ENCODE measurements around the gene TBL1X. TPM values are rescaled to one million over a fixed set of nuclear protein-coding genes. Genes with fewer than 3 reads are reported as not detected.

TBL1X gene
- polyA plus RNA-seq, 3 donors = 12.5 to 19.5 (median 13.8) TPM

GRCh38 chrX:9647431-9647830 is 182.6 kb downstream of the TBL1X start:
- H3K79me2 ChIP-seq (ENCODE audit: insufficient read depth, low read length) = no peaks in the 10 kb centered on the region
- TF ChIP-seq CTCF (IDR thresholded peaks at IDR 0.05) = no peak
- peaks cover 1 to 16% of the 10 kb centered on the region in 2 donors for H3K36me3 Mint-ChIP-seq
- DNase-seq = no peak
- H2AFZ ChIP-seq (ENCODE audit: insufficient read depth, low read depth, low read length, poor library complexity, severe bottlenecking) = no peak overlapping the region
- no peak overlapping the region for H3K27ac ChIP-seq (ENCODE audit: low read depth in 1 of 2, low read length in 2 of 2)
- no peak overlapping the region for H3K4me3 ChIP-seq (replicated peaks in 1 of 3; ENCODE audit: low read depth in 2 of 3, low read length in 3 of 3)
- no peak overlapping the region for H3K4me3 Mint-ChIP-seq
- peaks cover 6% of the 10 kb centered on the region for H3K4me1 Mint-ChIP-seq
- H3K27ac Mint-ChIP-seq = peak overlapping the region in 2 of 7 donors; percentile 24 to 66
- peaks cover 0 to 16% (median 0%) of the 10 kb centered on the region in 3 donors for H3K27me3 Mint-ChIP-seq (ENCODE audit: low read depth in 3 of 3)
- intact Hi-C loops (cut with micrococcal nuclease) = no loop called here
- H3K9me3 ChIP-seq (replicated peaks in 1 of 2; ENCODE audit: control insufficient read depth in 1 of 2, insufficient read depth in 1 of 2, low read length in 2 of 2) = no peaks in the 10 kb centered on the region
- H3K4me1 ChIP-seq (ENCODE audit: control insufficient read depth in 1 of 2, insufficient read depth in 2 of 2, low read length in 2 of 2) = no peaks in the 10 kb centered on the region
- H3K9ac ChIP-seq (ENCODE audit: insufficient read depth, low read length, poor library complexity, severe bottlenecking) = no peak overlapping the region
- peaks cover 0 to 2% of the 10 kb centered on the region in 2 donors for H3K27me3 ChIP-seq (ENCODE audit: control insufficient read depth in 2 of 2, insufficient read depth in 2 of 2, low read length in 2 of 2)
- H3K36me3 ChIP-seq (replicated peaks in 1 of 2; ENCODE audit: control insufficient read depth in 1 of 2, insufficient read depth in 2 of 2, low read length in 2 of 2) = peaks cover 0 to 10% of the 10 kb centered on the region in 2 donors
- WGBS (ENCODE audit: insufficient coverage) = no CpG with 5 or more reads among the region's 7 CpGs
- no peak overlapping the region for H3K4me2 ChIP-seq (replicated peaks; ENCODE audit: extremely low read depth, low read length, poor library complexity, severe bottlenecking)
- peaks cover 95% of the 10 kb centered on the region for H4K20me1 ChIP-seq (ENCODE audit: insufficient read depth, low read length)
- peaks cover 0 to under 1% (median 0%) of the 10 kb centered on the region in 7 donors for H3K9me3 Mint-ChIP-seq

- intact Hi-C loops (cut with micrococcal nuclease) = no loop called here
- Mint-ChIP-seq H3K36me3 (peaks cover 18 to 24% of the 10 kb centered on the region in 2 donors), H3K4me1 (no peaks in the 10 kb centered on the region), H3K27me3 (ENCODE audit: low read depth in 3 of 3) (peaks cover 0 to 19% (median 0%) of the 10 kb centered on the region in 3 donors), H3K4me3 (no peak overlapping the region), H3K27ac (no peak overlapping the region), H3K9me3 (peaks cover 0 to 2% (median 0%) of the 10 kb centered on the region in 7 donors)
- no peak for TF ChIP-seq CTCF (IDR thresholded peaks at IDR 0.05)
- H3K27me3 ChIP-seq (ENCODE audit: control insufficient read depth in 2 of 2, insufficient read depth in 2 of 2, low read length in 2 of 2) = peaks cover 0 to 2% of the 10 kb centered on the region in 2 donors
- H3K4me1 ChIP-seq (ENCODE audit: control insufficient read depth in 1 of 2, insufficient read depth in 2 of 2, low read length in 2 of 2) = no peaks in the 10 kb centered on the region
- no peak overlapping the region for H3K9ac ChIP-seq (ENCODE audit: insufficient read depth, low read length, poor library complexity, severe bottlenecking)
- H3K27ac ChIP-seq (ENCODE audit: low read depth in 1 of 2, low read length in 2 of 2) = no peak overlapping the region
- no peak overlapping the region for H2AFZ ChIP-seq (ENCODE audit: insufficient read depth, low read depth, low read length, poor library complexity, severe bottlenecking)
- H3K9me3 ChIP-seq (replicated peaks in 1 of 2; ENCODE audit: control insufficient read depth in 1 of 2, insufficient read depth in 1 of 2, low read length in 2 of 2) = no peaks in the 10 kb centered on the region
- no peak overlapping the region for H3K4me3 ChIP-seq (replicated peaks in 1 of 3; ENCODE audit: low read depth in 2 of 3, low read length in 3 of 3)
- H3K4me2 ChIP-seq (replicated peaks; ENCODE audit: extremely low read depth, low read length, poor library complexity, severe bottlenecking) = no peak overlapping the region
- no peak for DNase-seq
- H3K79me2 ChIP-seq (ENCODE audit: insufficient read depth, low read length) = no peaks in the 10 kb centered on the region
- WGBS (ENCODE audit: insufficient coverage) = no CpG with 5 or more reads among the region's 3 CpGs
- peaks cover 8 to 28% of the 10 kb centered on the region in 2 donors for H3K36me3 ChIP-seq (replicated peaks in 1 of 2; ENCODE audit: control insufficient read depth in 1 of 2, insufficient read depth in 2 of 2, low read length in 2 of 2)
- peaks cover 86% of the 10 kb centered on the region for H4K20me1 ChIP-seq (ENCODE audit: insufficient read depth, low read length)
Measured at GRCh38 chrX:9650091-9650490, 185.2 kb downstream of the TBL1X start.
